WTC11 (cell line): ENCODE measurements around the gene SLC9C1. TPM values are rescaled to one million over a fixed set of nuclear protein-coding genes. Genes with fewer than 3 reads are reported as not detected.

Experiments used
- ATAC-seq: fragments of 200-7000 bp; cut with Tn5 transposase; 2 replicates; pipeline ENCODE4 v1.10.0; 2021; ENCODE audit warnings: mild to moderate bottlenecking, moderate library complexity
- CTCF ChIA-PET: fragments of 300-600 bp; sonication (Branson Sonifier 250); formaldehyde crosslinking; loops from one replicate; lab custom pipeline; 2021; ENCODE audit warnings: antibody characterized with exemption; lab: Charles Lee
- POLR2A ChIA-PET: fragments of 350-600 bp; sonication (Branson Sonifier 250); formaldehyde crosslinking; loops from one replicate; lab custom pipeline; 2021; ENCODE audit warnings: antibody characterized with exemption; lab: Charles Lee
- DNase-seq: peaks from one replicate; pipeline ENCODE4 v3.0.0; 2021; ENCODE audit warnings: low spot score
- H3K27ac Mint-ChIP-seq: 2 replicates; pipeline ENCODE4 v1.8.0; 2021; ENCODE audit warnings: mixed read lengths
- H3K27me3 Mint-ChIP-seq: 2 replicates; pipeline ENCODE4 v1.8.0; 2021; ENCODE audit warnings: low read depth, mild to moderate bottlenecking, moderate library complexity, mixed read lengths
- H3K36me3 Mint-ChIP-seq: 2 replicates; pipeline ENCODE4 v1.8.0; 2021; ENCODE audit warnings: mixed read lengths
- H3K4me1 Mint-ChIP-seq: 2 replicates; pipeline ENCODE4 v1.8.0; 2022; ENCODE audit warnings: mixed read lengths
- H3K4me3 Mint-ChIP-seq: 2 replicates; pipeline ENCODE4 v1.8.0; 2021; ENCODE audit warnings: mild to moderate bottlenecking, moderate library complexity, mixed read lengths
- H3K9me3 Mint-ChIP-seq: 2 replicates; pipeline ENCODE4 v1.8.0; 2021; ENCODE audit warnings: mixed read lengths
- ATF1 ChIP-seq: sonication (generic); formaldehyde crosslinking; IDR thresholded peaks from 2 replicates; pipeline ENCODE4 v1.8.1; 2023; ENCODE audit warnings: mild to moderate bottlenecking, moderate library complexity, missing genetic modification reagents
- CREB1 ChIP-seq: sonication (generic); formaldehyde crosslinking; IDR thresholded peaks from 2 replicates; pipeline ENCODE4 v1.8.0; 2023; ENCODE audit warnings: mild to moderate bottlenecking, missing genetic modification reagents
- ESRRA ChIP-seq: sonication (generic); formaldehyde crosslinking; IDR thresholded peaks from 2 replicates; pipeline ENCODE4 v1.8.1; 2022; ENCODE audit warnings: mild to moderate bottlenecking, missing genetic modification reagents, borderline replicate concordance
- FOXJ3 ChIP-seq: sonication (generic); formaldehyde crosslinking; IDR thresholded peaks from 2 replicates; pipeline ENCODE4 v1.9.0; 2021; ENCODE audit warnings: missing genetic modification reagents, mild to moderate bottlenecking, borderline replicate concordance
- FOXP1 ChIP-seq: sonication (generic); formaldehyde crosslinking; IDR thresholded peaks from 2 replicates; pipeline ENCODE4 v1.8.0; 2022; ENCODE audit warnings: missing genetic modification reagents, mild to moderate bottlenecking, moderate library complexity, borderline replicate concordance
- GABPB1 ChIP-seq: sonication (generic); formaldehyde crosslinking; IDR thresholded peaks from 2 replicates; pipeline ENCODE4 v1.8.1; 2023; ENCODE audit warnings: mild to moderate bottlenecking, missing genetic modification reagents
- IRF2 ChIP-seq: sonication (generic); formaldehyde crosslinking; IDR thresholded peaks from 2 replicates; pipeline ENCODE4 v1.8.0; 2022; ENCODE audit warnings: low read depth, missing genetic modification reagents, borderline replicate concordance
- MXD4 ChIP-seq: fragments of 250-450 bp; sonication (Bioruptor Pico); IDR thresholded peaks from 2 replicates; pipeline ENCODE4 v1.8.0; 2021; ENCODE audit warnings: mild to moderate bottlenecking, moderate library complexity, borderline replicate concordance
- NR3C1 ChIP-seq: sonication (generic); formaldehyde crosslinking; conservative IDR thresholded peaks from 2 replicates; pipeline ENCODE4 v1.8.1; 2023; ENCODE audit warnings: low read depth, mild to moderate bottlenecking, missing genetic modification reagents
- SMAD3 ChIP-seq: sonication (generic); formaldehyde crosslinking; IDR thresholded peaks from 2 replicates; pipeline ENCODE4 v1.8.0; 2022; ENCODE audit warnings: missing genetic modification reagents, mild to moderate bottlenecking, borderline replicate concordance
- SMAD4 ChIP-seq: sonication (generic); formaldehyde crosslinking; IDR thresholded peaks from 2 replicates; pipeline ENCODE4 v1.8.0; 2022; ENCODE audit warnings: mild to moderate bottlenecking, missing genetic modification reagents
- SOX15 ChIP-seq: fragments of 250-450 bp; sonication (Bioruptor Pico); IDR thresholded peaks from 2 replicates; pipeline ENCODE4 v1.9.0; 2021; ENCODE audit warnings: mild to moderate bottlenecking
- ZNF232 ChIP-seq: sonication (generic); formaldehyde crosslinking; IDR thresholded peaks from 2 replicates; pipeline ENCODE4 v1.8.0; 2022; ENCODE audit warnings: mild to moderate bottlenecking, missing genetic modification reagents
- ZNF317 ChIP-seq: sonication (generic); formaldehyde crosslinking; IDR thresholded peaks from 2 replicates; pipeline ENCODE4 v1.8.1; 2023; ENCODE audit warnings: low read depth, mild to moderate bottlenecking, moderate library complexity, missing genetic modification reagents, borderline replicate concordance
- total RNA-seq: library from RNA; stranded (reverse); gene quantifications from 3 replicates; pipeline ENCODE4 v1.2.3, GENCODE V29; 2021
- TF ChIP-seq, protein P1 (sequence below): sonication (generic); formaldehyde crosslinking; IDR thresholded peaks from 2 replicates; pipeline ENCODE4 v1.8.0; 2022; ENCODE audit warnings: mild to moderate bottlenecking, missing genetic modification reagents
- TF ChIP-seq, protein P2 (sequence below): sonication (generic); formaldehyde crosslinking; conservative IDR thresholded peaks from 2 replicates; pipeline ENCODE4 v1.8.1; 2022; ENCODE audit warnings: mild to moderate bottlenecking, missing genetic modification reagents
- TF ChIP-seq, protein P3 (sequence below): sonication (generic); formaldehyde crosslinking; IDR thresholded peaks from 2 replicates; pipeline ENCODE4 v1.8.1; 2023; ENCODE audit warnings: mild to moderate bottlenecking, missing genetic modification reagents
- TF ChIP-seq, protein P4 (sequence below): fragments of 250-450 bp; sonication (Bioruptor Pico); IDR thresholded peaks from 2 replicates; pipeline ENCODE4 v1.9.0; 2021; ENCODE audit warnings: mild to moderate bottlenecking, borderline replicate concordance
- TF ChIP-seq, protein P5 (sequence below): sonication (generic); formaldehyde crosslinking; IDR thresholded peaks from 2 replicates; pipeline ENCODE4 v1.8.1; 2023; ENCODE audit warnings: mild to moderate bottlenecking, missing genetic modification reagents
- TF ChIP-seq, protein P6 (sequence below): sonication (generic); formaldehyde crosslinking; IDR thresholded peaks from 2 replicates; pipeline ENCODE4 v1.8.1; 2022; ENCODE audit warnings: mild to moderate bottlenecking, missing genetic modification reagents, moderate library complexity, borderline replicate concordance
- TF ChIP-seq, protein P7 (sequence below): sonication (generic); formaldehyde crosslinking; IDR thresholded peaks from 2 replicates; pipeline ENCODE4 v1.8.1; 2022; ENCODE audit warnings: mild to moderate bottlenecking, moderate library complexity, missing genetic modification reagents

Gene SLC9C1
- total RNA-seq, 1 experiment from 2014 or later = 3.5 TPM

DNA sequence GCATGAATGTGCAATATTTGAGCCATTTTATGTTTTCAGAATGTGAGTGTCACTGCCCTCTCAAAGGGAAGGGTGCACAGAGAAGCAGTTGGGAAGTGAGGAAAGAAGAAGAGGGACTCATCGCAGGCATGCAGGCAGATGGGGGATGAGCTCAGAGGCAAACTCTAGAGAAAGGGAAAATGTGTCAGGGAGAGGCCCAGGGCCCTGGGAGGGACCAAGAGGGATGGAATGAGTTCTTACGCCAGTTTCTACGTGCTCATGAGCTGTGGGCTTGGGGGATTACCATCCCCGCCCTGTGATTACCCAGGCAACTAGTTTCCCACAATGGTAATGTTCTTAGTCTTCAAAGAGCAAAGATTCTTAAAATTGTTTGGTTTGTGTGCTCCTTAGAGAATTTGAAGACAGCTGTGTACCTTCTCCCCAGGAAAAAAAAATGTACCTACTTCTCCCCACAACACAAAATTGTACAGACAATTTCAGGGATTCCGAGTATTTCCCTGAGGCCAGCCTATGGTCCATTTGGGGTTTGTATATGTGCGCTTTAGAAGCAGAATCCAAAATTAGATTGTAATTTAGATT is 178.8 kb downstream of the SLC9C1 start:
- no peak overlapping the region for H3K27ac Mint-ChIP-seq
- H3K36me3 Mint-ChIP-seq = peaks cover 22% of the 10 kb centered on the region
- DNase-seq (no peak), ATAC-seq (no peak)
- CTCF ChIA-PET = no interaction called here
- no peak overlapping the region for H3K4me3 Mint-ChIP-seq
- no peaks in the 10 kb centered on the region for H3K9me3 Mint-ChIP-seq
- no peaks in the 10 kb centered on the region for H3K27me3 Mint-ChIP-seq
- POLR2A ChIA-PET = no interaction called here
- peaks cover 22% of the 10 kb centered on the region for H3K4me1 Mint-ChIP-seq
- TF ChIP-seq, protein P1, sequence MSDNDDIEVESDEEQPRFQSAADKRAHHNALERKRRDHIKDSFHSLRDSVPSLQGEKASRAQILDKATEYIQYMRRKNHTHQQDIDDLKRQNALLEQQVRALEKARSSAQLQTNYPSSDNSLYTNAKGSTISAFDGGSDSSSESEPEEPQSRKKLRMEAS = no peak
- TF ChIP-seq ZNF232 (CRISPR knock-in tag) = no peak
- no peak for TF ChIP-seq SMAD4 (CRISPR knock-in tag)
- TF ChIP-seq CREB1 (CRISPR knock-in tag) = no peak
- TF ChIP-seq, protein P2, sequence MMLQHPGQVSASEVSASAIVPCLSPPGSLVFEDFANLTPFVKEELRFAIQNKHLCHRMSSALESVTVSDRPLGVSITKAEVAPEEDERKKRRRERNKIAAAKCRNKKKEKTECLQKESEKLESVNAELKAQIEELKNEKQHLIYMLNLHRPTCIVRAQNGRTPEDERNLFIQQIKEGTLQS (CRISPR knock-in tag) = no peak
- TF ChIP-seq FOXJ3 = no peak
- TF ChIP-seq FOXP1 (CRISPR knock-in tag) = no peak
- TF ChIP-seq, protein P3, sequence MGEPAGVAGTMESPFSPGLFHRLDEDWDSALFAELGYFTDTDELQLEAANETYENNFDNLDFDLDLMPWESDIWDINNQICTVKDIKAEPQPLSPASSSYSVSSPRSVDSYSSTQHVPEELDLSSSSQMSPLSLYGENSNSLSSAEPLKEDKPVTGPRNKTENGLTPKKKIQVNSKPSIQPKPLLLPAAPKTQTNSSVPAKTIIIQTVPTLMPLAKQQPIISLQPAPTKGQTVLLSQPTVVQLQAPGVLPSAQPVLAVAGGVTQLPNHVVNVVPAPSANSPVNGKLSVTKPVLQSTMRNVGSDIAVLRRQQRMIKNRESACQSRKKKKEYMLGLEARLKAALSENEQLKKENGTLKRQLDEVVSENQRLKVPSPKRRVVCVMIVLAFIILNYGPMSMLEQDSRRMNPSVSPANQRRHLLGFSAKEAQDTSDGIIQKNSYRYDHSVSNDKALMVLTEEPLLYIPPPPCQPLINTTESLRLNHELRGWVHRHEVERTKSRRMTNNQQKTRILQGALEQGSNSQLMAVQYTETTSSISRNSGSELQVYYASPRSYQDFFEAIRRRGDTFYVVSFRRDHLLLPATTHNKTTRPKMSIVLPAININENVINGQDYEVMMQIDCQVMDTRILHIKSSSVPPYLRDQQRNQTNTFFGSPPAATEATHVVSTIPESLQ (CRISPR knock-in tag) = no peak
- TF ChIP-seq SOX15 (CRISPR knock-in tag) = no peak
- TF ChIP-seq, protein P4, sequence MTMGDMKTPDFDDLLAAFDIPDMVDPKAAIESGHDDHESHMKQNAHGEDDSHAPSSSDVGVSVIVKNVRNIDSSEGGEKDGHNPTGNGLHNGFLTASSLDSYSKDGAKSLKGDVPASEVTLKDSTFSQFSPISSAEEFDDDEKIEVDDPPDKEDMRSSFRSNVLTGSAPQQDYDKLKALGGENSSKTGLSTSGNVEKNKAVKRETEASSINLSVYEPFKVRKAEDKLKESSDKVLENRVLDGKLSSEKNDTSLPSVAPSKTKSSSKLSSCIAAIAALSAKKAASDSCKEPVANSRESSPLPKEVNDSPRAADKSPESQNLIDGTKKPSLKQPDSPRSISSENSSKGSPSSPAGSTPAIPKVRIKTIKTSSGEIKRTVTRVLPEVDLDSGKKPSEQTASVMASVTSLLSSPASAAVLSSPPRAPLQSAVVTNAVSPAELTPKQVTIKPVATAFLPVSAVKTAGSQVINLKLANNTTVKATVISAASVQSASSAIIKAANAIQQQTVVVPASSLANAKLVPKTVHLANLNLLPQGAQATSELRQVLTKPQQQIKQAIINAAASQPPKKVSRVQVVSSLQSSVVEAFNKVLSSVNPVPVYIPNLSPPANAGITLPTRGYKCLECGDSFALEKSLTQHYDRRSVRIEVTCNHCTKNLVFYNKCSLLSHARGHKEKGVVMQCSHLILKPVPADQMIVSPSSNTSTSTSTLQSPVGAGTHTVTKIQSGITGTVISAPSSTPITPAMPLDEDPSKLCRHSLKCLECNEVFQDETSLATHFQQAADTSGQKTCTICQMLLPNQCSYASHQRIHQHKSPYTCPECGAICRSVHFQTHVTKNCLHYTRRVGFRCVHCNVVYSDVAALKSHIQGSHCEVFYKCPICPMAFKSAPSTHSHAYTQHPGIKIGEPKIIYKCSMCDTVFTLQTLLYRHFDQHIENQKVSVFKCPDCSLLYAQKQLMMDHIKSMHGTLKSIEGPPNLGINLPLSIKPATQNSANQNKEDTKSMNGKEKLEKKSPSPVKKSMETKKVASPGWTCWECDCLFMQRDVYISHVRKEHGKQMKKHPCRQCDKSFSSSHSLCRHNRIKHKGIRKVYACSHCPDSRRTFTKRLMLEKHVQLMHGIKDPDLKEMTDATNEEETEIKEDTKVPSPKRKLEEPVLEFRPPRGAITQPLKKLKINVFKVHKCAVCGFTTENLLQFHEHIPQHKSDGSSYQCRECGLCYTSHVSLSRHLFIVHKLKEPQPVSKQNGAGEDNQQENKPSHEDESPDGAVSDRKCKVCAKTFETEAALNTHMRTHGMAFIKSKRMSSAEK (CRISPR knock-in tag) = no peak
- TF ChIP-seq ZNF317 (CRISPR knock-in tag) = no peak
- TF ChIP-seq MXD4 = no peak
- TF ChIP-seq NR3C1 (CRISPR knock-in tag) = no peak

DNA sequence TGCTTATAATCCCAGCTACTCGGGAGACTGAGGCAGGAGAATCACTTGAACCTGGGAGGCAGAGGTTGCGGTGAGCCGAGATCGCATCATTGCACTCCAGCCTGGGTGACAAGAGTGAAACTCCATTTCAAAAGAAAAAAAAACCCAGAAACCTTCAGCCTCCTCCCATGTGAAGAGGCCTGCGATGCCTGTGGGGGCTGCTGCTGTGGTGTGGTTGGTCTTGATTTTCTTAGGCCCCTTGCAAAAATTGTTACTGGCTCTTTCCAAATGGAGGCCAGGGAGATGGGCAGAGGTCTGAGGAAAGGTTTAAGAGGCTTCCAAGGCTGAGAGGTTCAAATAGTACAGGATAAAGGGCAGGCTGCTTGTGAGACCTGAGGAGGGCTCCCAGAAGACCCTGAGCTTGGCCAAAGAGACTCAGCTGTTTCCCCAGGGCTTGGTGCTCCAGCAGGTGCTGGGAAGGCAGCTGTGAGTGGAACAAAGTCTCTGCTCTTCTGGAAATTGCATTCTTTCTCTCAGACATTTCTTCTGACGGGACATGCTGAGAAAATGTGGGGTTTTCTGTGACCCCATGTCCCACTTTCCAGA is 179.3 kb downstream of the SLC9C1 start:
- Mint-ChIP-seq H3K4me1 (peaks cover 19% of the 10 kb centered on the region), H3K36me3 (peaks cover 22% of the 10 kb centered on the region), H3K27ac (no peak overlapping the region), H3K27me3 (no peaks in the 10 kb centered on the region), H3K4me3 (no peak overlapping the region), H3K9me3 (no peaks in the 10 kb centered on the region)
- ATAC-seq = no peak
- ChIA-PET CTCF (no interaction called here), POLR2A (no interaction called here)
- DNase-seq = no peak
- TF ChIP-seq ATF1 (no peak), SMAD3 (CRISPR knock-in tag) (no peak), FOXJ3 (no peak), IRF2 (no peak), ESRRA (CRISPR knock-in tag) (no peak), GABPB1 (CRISPR knock-in tag) (no peak)
- TF ChIP-seq, protein P5, sequence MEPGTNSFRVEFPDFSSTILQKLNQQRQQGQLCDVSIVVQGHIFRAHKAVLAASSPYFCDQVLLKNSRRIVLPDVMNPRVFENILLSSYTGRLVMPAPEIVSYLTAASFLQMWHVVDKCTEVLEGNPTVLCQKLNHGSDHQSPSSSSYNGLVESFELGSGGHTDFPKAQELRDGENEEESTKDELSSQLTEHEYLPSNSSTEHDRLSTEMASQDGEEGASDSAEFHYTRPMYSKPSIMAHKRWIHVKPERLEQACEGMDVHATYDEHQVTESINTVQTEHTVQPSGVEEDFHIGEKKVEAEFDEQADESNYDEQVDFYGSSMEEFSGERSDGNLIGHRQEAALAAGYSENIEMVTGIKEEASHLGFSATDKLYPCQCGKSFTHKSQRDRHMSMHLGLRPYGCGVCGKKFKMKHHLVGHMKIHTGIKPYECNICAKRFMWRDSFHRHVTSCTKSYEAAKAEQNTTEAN (CRISPR knock-in tag) = no peak
- TF ChIP-seq, protein P6, sequence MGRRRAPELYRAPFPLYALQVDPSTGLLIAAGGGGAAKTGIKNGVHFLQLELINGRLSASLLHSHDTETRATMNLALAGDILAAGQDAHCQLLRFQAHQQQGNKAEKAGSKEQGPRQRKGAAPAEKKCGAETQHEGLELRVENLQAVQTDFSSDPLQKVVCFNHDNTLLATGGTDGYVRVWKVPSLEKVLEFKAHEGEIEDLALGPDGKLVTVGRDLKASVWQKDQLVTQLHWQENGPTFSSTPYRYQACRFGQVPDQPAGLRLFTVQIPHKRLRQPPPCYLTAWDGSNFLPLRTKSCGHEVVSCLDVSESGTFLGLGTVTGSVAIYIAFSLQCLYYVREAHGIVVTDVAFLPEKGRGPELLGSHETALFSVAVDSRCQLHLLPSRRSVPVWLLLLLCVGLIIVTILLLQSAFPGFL (CRISPR knock-in tag) = no peak
- TF ChIP-seq, protein P7, sequence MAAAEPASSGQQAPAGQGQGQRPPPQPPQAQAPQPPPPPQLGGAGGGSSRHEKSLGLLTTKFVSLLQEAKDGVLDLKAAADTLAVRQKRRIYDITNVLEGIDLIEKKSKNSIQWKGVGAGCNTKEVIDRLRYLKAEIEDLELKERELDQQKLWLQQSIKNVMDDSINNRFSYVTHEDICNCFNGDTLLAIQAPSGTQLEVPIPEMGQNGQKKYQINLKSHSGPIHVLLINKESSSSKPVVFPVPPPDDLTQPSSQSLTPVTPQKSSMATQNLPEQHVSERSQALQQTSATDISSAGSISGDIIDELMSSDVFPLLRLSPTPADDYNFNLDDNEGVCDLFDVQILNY (CRISPR knock-in tag) = no peak
